Fibroblast of lung (primary cell): ENCODE results near the gene FSIP1. TPM values are rescaled to one million over a fixed set of nuclear protein-coding genes. Genes with fewer than 3 reads are reported as not detected.
A peak's percentile ranks its signal among the peaks of the same experiment; 100 is the strongest.

ENCODE experiments used
- DNase-seq, 2 donors: peaks; one replicate each; pipeline versions ENCODE4 v3.0.0 to v3.0.0-alpha.2; 2010; ENCODE audit warnings: low read depth in 2 of 2
- H2AFZ ChIP-seq: 2 replicates; pipeline ENCODE4 v1.5.1; 2012; ENCODE audit warnings: low read length, control low read depth, inconsistent platforms
- H3K27ac ChIP-seq: 2 replicates; pipeline ENCODE4 v1.5.1; 2011; ENCODE audit warnings: low read length, control low read depth; ENCODE audit not compliant: insufficient read depth
- H3K27me3 ChIP-seq: 2 replicates; pipeline ENCODE4 v1.5.1; 2011; ENCODE audit warnings: mild to moderate bottlenecking, low read length; ENCODE audit not compliant: control insufficient read depth, insufficient read depth
- H3K36me3 ChIP-seq: 2 replicates; pipeline ENCODE4 v1.5.1; 2011; ENCODE audit warnings: low read length; ENCODE audit not compliant: control insufficient read depth, insufficient read depth
- H3K4me1 ChIP-seq: 2 replicates; pipeline ENCODE4 v1.5.1; 2011; ENCODE audit warnings: low read length; ENCODE audit not compliant: control insufficient read depth, insufficient read depth; ENCODE audit errors: extremely low read depth
- H3K4me2 ChIP-seq: 2 replicates; pipeline ENCODE4 v1.5.1; 2011; ENCODE audit warnings: low read length, control low read depth; ENCODE audit not compliant: insufficient read depth; ENCODE audit errors: extremely low read depth
- H3K4me3 ChIP-seq, 4 experiments: fragments of 200-600 bp in 1 of 4; sonication (generic) in 1 of 4; replicated peaks in 1 of 4; 2 replicates each; pipeline ENCODE4 v1.5.1; 2011 to 2016; ENCODE audit warnings: low read length in 4 of 4, low read depth in 3 of 4, mild to moderate bottlenecking in 3 of 4, control low read depth in 2 of 4, inconsistent platforms in 1 of 4, mixed read lengths in 1 of 4; ENCODE audit not compliant: insufficient read depth in 1 of 4; ENCODE audit errors: control extremely low read depth in 1 of 4
- H3K79me2 ChIP-seq: 2 replicates; pipeline ENCODE4 v1.5.1; 2012; ENCODE audit warnings: mild to moderate bottlenecking, low read length, inconsistent platforms; ENCODE audit not compliant: control insufficient read depth, insufficient read depth
- H3K9ac ChIP-seq: 2 replicates; pipeline ENCODE4 v1.5.1; 2011; ENCODE audit warnings: mild to moderate bottlenecking, low read length, control low read depth; ENCODE audit not compliant: insufficient read depth
- H3K9me3 ChIP-seq: 2 replicates; pipeline ENCODE4 v1.5.1; 2012; ENCODE audit warnings: low read depth, low read length; ENCODE audit not compliant: control insufficient read depth, insufficient read depth
- H4K20me1 ChIP-seq: 2 replicates; pipeline ENCODE4 v1.5.1; 2011; ENCODE audit warnings: low read length; ENCODE audit not compliant: control insufficient read depth, insufficient read depth; ENCODE audit errors: extremely low read depth
- EZH2 ChIP-seq: IDR thresholded peaks from 2 replicates; pipeline ENCODE4 v1.5.1; 2012; ENCODE audit warnings: low read length, control low read depth, mild to moderate bottlenecking; ENCODE audit errors: missing control alignments
- polyA plus RNA-seq, 2 donors: library from polyadenylated mRNA; depleted of rRNA in 1 of 2; stranded (reverse) in 1 of 2; unstranded in 1 of 2; fragments of >200 nt; gene quantifications; 2 replicates each; pipeline ENCODE4 v1.2.1, GENCODE V29; 2011 to 2012; ENCODE audit warnings: missing spikeins in 1 of 2
- total RNA-seq: library from RNA; depleted of rRNA; stranded (reverse); fragments of >200 nt; gene quantifications from 2 replicates; pipeline ENCODE4 v1.2.1, GENCODE V29; 2014
- TF ChIP-seq, protein P1 (sequence below), 2 donors: IDR thresholded peaks in 1 of 2; conservative IDR thresholded peaks in 1 of 2; 1 replicate in 1 of 2; 2 replicates in 1 of 2; pipeline ENCODE4 v1.5.1; 2011 to 2012; ENCODE audit warnings: low read length in 2 of 2, control low read depth in 1 of 2, inconsistent platforms in 1 of 2, low read depth in 1 of 2, mild to moderate bottlenecking in 1 of 2

FSIP1 gene
- total and polyA plus RNA-seq, 2 donors (not counting 1 experiment from before 2014, with no cell fraction given), result 0.50 to 5.1 TPM

DNA sequence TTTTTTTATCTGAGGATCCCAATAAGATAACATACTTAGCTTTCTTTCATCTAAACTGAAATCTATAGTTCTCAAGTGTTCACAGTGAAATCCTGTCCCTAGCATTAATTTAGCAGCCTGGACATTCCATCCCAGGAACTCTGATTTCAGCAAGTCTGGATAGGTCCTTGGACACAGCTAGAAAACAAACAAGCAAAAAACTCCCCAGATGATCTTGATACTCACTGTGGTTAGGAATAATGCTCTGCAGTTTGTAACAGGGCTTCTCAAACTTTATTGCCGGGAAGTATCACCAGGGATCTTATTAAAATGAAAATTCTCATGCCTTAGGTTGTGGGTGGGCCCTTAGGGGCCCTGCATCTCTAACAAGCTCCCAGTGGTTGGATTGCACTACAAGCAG is 177.5 kb downstream of the FSIP1 start:
- Histone ChIP-seq H3K36me3 (no peaks in the 10 kb centered on the region), H3K9ac (no peak overlapping the region), H3K4me1 (no peaks in the 10 kb centered on the region), H4K20me1 (no peaks in the 10 kb centered on the region), H3K27ac (no peak overlapping the region), H3K4me3 (no peak overlapping the region), H2AFZ (no peak overlapping the region), H3K4me2 (no peak overlapping the region), H3K27me3 (no peaks in the 10 kb centered on the region), H3K9me3 (no peaks in the 10 kb centered on the region), H3K79me2 (no peaks in the 10 kb centered on the region)
- no peak for DNase-seq
- TF ChIP-seq EZH2, result no peak
- TF ChIP-seq, protein P1, sequence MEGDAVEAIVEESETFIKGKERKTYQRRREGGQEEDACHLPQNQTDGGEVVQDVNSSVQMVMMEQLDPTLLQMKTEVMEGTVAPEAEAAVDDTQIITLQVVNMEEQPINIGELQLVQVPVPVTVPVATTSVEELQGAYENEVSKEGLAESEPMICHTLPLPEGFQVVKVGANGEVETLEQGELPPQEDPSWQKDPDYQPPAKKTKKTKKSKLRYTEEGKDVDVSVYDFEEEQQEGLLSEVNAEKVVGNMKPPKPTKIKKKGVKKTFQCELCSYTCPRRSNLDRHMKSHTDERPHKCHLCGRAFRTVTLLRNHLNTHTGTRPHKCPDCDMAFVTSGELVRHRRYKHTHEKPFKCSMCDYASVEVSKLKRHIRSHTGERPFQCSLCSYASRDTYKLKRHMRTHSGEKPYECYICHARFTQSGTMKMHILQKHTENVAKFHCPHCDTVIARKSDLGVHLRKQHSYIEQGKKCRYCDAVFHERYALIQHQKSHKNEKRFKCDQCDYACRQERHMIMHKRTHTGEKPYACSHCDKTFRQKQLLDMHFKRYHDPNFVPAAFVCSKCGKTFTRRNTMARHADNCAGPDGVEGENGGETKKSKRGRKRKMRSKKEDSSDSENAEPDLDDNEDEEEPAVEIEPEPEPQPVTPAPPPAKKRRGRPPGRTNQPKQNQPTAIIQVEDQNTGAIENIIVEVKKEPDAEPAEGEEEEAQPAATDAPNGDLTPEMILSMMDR (conservative IDR thresholded peaks at IDR 0.05 in 1 of 2, IDR thresholded peaks at IDR 0.05 in 1 of 2; ENCODE audit: low read depth in 1 of 2, low read length in 2 of 2), result no peak

- Histone ChIP-seq H3K27ac (no peak overlapping the region), H3K4me3 (no peak overlapping the region), H3K4me2 (no peak overlapping the region), H3K79me2 (no peaks in the 10 kb centered on the region), H3K36me3 (no peaks in the 10 kb centered on the region), H4K20me1 (no peaks in the 10 kb centered on the region), H3K9ac (no peak overlapping the region), H3K4me1 (no peaks in the 10 kb centered on the region), H2AFZ (no peak overlapping the region), H3K9me3 (no peaks in the 10 kb centered on the region), H3K27me3 (no peaks in the 10 kb centered on the region)
- DNase-seq, result no peak
- no peak for TF ChIP-seq EZH2
- TF ChIP-seq, protein P1 (conservative IDR thresholded peaks at IDR 0.05 in 1 of 2, IDR thresholded peaks at IDR 0.05 in 1 of 2; ENCODE audit: low read depth in 1 of 2, low read length in 2 of 2), result no peak
Measured at GRCh38 chr15:39602143-39602542, 180.5 kb downstream of the FSIP1 start.

DNA sequence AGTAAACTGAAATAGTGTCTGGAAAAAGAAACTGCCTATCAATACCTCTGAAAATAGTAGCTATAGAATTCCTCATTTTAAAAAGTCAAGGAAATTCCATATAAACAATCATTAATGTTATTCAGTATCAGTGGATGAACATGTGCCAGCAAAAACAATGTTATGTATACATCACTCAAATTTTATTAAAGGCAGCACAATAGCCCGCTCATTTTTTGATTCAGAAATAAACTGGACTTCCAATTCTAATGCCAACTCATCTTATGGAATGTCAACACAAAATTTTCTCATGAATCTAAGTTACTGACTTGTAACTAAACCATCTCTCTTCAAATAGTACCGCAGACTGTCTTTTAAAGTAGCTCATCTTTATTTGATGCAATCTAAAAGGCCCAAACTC is 182.8 kb downstream of the FSIP1 start:
- no peak overlapping the region for H3K4me2 ChIP-seq
- no peaks in the 10 kb centered on the region for H3K4me1 ChIP-seq
- no peaks in the 10 kb centered on the region for H3K79me2 ChIP-seq
- H3K9me3 ChIP-seq, result no peaks in the 10 kb centered on the region
- no peaks in the 10 kb centered on the region for H4K20me1 ChIP-seq
- H3K27me3 ChIP-seq, result no peaks in the 10 kb centered on the region
- H3K9ac ChIP-seq, result no peak overlapping the region
- no peak overlapping the region for H2AFZ ChIP-seq
- DNase-seq, result peak in 1 of 2 donors; percentile 51
- H3K36me3 ChIP-seq, result peaks cover 7% of the 10 kb centered on the region
- no peak overlapping the region for H3K27ac ChIP-seq
- TF ChIP-seq, protein P1 (conservative IDR thresholded peaks at IDR 0.05 in 1 of 2, IDR thresholded peaks at IDR 0.05 in 1 of 2; ENCODE audit: low read depth in 1 of 2, low read length in 2 of 2), result no peak
- no peak for TF ChIP-seq EZH2
- H3K4me3 ChIP-seq, result no peak overlapping the region
